ENCODE results near the gene ZSCAN22.
"Not testable (repeated sequence)": the region's sequence is repeated elsewhere in the genome, so short reads cannot be mapped to it uniquely, and the experiment has no call there.

ZSCAN22 gene

DNA sequence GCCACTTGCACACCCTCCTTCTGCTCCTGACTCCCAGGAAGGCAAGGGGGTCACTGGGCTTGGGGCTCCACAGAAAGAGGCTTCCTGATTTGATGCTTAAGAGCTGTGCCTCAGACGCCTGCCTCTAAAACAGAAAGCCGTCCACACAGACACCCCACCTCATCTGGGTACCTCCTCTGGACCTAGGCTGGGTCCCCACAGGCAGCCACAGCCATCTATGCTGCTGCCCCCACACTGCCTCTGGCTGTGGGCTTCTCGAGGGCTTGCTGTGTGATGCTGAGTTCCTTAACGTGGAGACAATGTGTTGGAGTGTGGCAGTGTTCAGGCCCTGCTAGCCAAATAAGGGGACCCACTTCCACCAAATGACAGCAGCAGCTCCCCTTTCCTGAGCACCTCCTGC, 8.5 kb upstream of the ZSCAN22 start:
- DNase-seq, result no peak

DNA sequence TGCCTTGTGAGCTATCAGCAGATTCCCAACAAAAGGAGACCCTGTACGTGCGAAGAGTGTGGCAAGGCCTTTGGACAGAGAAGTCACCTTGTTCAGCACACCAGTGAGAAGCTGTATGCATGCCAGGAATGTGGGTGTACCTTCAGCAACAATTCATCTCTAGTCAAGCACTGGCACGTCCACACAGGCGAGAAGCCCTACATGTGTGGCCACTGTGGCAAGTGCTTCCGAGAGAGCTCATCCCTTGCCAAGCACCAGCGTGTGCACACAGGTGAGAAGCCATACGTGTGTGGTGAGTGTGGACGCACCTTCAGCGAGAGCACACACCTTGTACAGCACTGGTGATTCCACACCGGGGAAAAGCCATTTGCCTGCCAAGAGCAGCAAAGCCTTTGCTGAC, 7.6 kb upstream of the ZSCAN22 start:
- no peak for DNase-seq

DNA sequence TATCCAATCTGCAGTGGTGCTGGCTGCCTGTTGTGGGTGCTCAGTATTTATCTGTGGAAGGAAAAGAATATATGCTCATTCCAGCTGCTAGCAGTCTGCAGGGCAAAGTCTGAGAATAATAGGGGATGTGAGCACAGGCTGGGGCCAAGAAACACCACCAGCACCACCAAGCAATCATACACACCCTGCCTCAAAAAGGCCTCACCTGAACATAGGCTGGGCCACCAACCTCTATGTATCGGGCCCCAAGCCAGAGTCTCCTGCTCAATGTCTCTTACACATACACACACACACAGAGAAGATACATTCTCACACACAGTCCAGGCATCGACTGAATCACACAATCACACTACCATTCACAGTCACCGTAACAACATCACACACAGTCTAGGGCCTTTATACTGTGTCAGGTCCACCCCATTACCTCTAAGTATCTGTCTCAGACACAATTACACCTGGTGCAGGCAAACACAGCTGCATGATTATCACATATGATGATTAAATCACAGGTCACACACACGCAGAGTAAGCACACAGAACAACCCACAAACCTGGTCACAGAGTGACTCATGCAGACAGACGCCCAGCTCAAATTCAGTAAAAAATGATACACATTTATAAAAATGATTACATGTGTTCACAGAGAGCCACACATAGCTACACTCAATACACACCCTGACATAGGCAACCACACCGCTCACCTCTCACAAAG, 1.3 kb upstream of the ZSCAN22 start:
- no peak for DNase-seq

DNA sequence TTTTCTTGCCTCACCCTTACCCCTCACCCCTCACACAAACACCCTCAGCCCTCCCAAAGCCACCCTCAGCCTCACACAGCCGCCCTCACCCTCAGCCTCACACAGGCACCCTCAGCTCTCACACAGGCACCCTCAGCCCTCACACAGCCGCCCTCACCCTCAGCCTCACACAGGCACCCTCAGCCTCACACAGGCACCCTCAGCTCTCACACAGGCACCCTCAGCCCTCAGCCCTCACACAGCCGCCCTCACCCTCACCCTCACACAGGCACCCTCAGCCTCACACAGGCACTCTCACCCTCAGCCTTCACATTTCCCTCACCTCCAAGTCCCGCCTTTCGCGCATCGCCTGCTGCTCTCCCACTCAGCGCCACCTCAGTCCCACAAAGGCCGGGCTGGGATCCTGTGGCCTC, 287 bp upstream of the ZSCAN22 start:
- no peak for DNase-seq

- DNase-seq, result no peak
Observed at GRCh38 chr19:58328999-58329398, 2.2 kb downstream of the ZSCAN22 start.

DNA sequence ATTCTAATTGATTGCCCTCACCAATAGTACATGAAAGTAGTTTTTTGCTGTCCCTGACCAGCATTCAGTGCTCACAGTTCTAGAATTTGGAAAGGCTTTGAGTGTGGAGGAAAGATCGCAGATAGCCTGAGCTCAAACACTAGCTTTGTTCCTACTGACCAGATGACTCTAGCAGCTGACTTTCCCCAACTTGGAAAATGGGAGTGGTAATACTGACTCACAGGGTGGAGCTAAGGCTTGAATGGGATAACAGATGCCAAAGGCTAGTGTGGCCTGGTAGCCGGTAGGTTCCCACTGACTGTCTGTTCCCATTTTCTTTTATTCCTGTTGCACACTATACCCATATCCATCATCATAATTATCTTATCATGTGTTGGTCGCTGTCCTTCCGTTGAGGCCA, 3.7 kb downstream of the ZSCAN22 start:
- DNase-seq, result no peak

DNA sequence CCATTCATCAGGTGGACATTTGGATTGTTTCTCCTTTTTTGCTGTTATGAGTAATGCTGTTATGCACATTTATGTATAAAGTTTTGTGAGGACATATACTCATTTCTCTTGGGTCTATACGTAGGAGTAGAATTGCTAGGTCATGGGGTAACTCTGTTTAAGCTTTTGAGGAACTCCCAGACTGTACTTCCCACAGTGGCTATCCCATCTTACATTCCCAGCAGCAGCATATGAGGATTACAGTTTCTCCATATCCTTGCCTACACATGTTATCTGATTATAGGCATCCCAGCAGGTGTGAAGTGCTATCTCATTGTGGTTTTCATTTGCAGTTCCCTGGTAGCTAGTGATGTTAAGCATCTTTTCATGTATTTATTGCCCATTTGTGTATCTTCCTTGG, 5.9 kb downstream of the ZSCAN22 start:
- no peak for DNase-seq

- DNase-seq, result no peak
Observed at GRCh38 chr19:58334691-58335249, 8.0 kb downstream of the ZSCAN22 start.

DNA sequence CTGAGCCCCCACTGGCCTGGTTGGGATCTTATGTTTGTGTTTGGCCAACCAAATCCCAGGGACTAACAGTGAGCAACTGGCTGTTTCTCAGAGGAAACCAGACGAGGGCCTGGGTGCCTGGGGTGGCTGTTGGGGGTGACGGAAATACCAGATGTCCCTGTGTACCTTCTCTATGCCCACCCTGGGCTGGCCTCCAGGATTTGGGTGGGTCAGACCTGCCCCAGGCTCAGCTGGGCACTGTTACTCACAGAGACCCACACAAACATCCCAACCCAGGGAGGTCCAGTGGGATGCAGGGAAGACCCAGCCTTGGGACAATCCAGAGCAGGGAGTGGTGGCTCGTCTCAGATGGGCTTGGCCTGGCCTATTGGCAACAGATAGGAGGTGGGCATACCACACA, 8.8 kb downstream of the ZSCAN22 start:
- no peak for DNase-seq

DNA sequence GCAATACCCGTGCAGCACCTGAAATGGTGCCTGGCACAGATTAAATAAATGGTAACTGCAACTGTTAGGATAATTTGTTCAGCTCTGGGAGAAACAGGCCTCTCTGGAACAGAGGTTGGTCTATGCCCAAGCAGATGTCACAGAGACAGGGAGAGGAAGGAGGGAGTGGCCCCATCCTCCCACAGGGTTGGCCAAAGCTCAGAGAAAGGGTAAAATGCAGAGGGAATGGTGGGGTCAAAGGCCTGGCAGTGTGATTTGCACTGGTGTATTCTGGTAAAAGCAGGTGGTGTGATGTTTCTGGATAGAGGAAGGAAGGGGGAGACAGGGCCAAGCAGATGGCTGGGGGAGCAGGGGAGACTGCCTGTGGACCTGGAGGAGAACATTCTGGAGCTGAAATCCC, 9.4 kb downstream of the ZSCAN22 start:
- DNase-seq, result no peak

GRCh38 chr19:58336820-58337219, 10.0 kb downstream of the ZSCAN22 start:
- DNase-seq, result no peak

GRCh38 chr19:58338336-58338735, 11.5 kb downstream of the ZSCAN22 start:
- no peak for DNase-seq

DNA sequence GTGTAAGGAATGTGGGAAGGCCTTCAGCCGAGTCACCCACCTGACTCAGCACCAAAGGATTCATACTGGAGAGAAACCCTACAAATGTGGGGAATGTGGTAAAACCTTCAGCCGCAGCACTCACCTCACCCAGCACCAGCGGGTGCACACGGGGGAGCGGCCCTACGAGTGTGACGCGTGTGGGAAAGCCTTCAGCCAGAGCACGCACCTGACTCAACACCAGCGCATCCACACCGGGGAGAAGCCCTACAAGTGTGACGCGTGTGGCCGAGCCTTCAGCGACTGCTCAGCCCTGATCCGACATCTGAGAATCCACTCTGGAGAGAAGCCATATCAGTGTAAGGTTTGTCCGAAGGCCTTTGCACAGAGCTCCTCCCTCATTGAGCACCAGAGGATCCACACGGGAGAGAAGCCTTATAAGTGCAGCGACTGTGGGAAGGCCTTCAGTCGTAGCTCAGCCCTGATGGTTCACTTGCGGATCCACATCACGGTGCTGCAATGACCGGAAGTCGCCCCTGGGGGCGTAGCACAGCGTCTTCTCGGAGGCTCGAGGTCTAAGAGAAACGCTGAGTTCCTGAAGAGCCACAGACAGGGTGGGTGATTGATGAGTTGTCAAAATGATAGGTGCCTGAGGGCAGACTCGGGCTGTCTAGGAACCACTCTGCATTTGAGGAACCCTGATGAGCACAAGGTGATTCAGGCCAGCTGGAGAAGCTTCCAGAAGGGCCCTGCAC, 12.2 kb downstream of the ZSCAN22 start:
- DNase-seq, result no peak

DNA sequence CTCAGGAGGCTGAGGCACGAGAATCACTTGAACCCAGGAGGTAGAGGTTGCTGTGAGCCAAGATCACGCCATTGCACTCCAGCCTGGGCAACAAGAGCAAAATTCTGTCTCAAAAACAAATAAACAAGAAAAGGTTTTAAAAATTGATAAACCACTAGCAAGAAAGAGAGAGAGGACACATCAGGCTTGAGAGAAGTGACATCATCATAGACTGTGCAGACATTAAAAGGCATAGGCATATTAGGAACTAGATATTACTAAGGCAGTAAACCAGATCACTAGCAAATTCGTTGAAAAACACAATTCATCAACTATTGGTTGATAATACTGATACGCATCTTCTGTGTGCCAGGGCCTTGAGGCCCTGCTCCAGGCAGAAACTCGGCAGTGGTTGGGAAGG, 18.8 kb downstream of the ZSCAN22 start:
- no peak for DNase-seq

GRCh38 chr19:58346961-58347929, 20.5 kb downstream of the ZSCAN22 start:
- DNase-seq, result peak in 1 of 2 experiments; percentile 66

DNA sequence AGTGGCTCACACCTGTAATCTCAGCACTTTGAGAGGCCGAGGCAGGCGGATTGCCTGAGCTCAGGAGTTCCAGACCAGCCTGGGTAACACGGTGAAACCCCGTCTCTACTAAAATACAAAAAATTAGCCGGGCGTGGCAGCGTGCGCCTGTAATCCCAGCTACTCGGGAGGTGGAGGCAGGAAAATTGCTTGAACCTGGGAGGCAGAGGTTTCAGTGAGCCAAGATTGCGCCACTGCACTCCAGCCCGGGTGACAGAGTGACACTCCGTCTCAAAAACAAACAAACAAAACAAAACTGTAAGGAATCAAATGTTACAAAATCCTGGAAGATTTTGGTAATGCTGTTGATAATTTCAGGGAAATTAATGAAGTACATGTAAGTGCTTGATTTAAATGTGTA, 21.3 kb downstream of the ZSCAN22 start:
- not testable (repeated sequence) for DNase-seq

DNA sequence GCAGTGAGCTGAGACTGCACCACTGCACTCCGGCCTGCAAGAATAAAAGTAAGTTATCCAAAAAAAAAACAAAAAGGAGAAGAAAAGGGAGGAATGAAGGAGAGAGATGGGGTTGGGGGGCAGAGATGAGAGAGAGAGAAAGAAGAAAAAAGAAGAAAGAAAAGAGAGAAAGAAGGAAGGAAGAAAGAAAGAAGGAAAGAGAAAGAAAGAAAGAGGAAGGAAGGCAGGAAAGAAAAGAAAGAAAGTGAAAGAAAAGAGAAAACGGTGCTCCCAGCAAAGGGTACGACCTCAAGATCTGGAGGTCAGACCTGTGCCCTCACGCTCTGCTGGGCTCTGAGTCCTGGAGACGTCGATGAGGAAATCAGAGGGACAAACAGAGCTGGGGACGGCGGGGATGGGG, 22.8 kb downstream of the ZSCAN22 start:
- DNase-seq, result no peak

- DNase-seq, result no peak
Observed at GRCh38 chr19:58350001-58350861, 23.4 kb downstream of the ZSCAN22 start.

- no peak for DNase-seq
Observed at GRCh38 chr19:58350871-58351557, 24.2 kb downstream of the ZSCAN22 start.

DNA sequence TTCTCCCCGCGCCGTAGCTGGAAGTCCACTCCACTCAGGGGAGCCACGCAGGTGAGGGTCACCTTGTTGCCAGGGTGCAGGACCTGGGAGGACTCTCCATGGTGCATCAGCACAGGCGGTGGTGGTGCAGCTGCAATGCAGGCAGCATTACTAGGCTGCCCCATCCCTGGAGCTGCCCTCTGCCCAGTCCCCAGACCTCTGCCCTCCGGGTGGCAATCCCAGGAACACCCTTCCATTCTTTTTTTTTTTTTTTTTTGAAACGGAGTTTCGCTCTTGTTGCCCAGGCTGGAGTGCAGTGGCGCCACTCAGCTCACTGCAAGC, 24.7 kb downstream of the ZSCAN22 start:
- DNase-seq, result no peak

DNA sequence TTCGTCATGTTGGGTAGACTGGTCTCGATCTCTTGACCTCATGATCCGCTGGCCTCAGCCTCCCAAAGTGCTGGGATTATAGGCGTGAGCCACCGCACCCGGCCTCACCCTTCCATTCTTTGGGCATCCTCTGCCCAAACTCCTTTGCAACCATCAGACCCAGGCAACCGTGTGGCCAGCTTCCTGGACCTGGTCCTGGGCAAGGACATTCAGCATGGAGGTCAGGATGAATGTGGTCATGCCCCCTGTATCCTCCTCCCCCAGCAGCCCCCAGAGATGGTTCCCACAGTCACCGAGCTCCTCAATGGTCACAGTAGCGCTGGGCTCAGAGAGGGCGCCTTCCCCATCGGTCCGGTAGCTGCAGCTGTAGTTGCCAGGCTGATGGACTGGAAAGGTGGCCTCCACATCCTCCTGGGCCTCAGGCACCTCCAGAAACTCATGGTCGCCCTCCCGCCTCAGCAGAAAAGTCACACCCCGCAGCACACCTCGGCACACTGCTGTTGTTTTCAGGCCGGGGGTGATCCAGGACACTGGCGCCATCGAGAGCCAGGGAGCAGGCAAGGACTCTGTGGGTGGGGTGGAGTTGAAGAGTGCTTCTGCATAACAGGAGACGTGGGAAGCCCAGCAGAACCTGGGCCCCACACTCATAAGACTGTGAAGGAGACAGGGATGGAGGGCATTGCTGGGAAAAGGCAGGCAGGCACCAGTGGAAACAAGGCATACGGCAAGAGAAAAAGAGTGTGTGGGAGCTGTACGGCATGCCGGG, 25.4 kb downstream of the ZSCAN22 start:
- no peak for DNase-seq
